Stimulated activated naive B cell treated with anti-CD40 and anti-IgM and Interleukin-4, amounts not matched to agents 10 μg/mL and 1 μg/mL and 100 μg/mL, for 72 hours (primary cell): ENCODE results near the gene MAML2.

Experiments
- ATAC-seq, 2 donors: fragments of 150-1000 bp; cut with Tn5 transposase; replicated peaks; 2 replicates each; pipeline ENCODE4 v1.10.0; 2021; ENCODE audit warnings: moderate library complexity in 1 of 2
- DNase-seq: peaks from one replicate; pipeline ENCODE4 v3.0.0; 2021
- H3K27ac Mint-ChIP-seq: one replicate; pipeline ENCODE4 v1.8.0; 2022; ENCODE audit warnings: mild to moderate bottlenecking, mixed read lengths
- H3K27me3 Mint-ChIP-seq, 2 donors: one replicate each; pipeline ENCODE4 v1.8.0; 2022; ENCODE audit warnings: mixed read lengths in 2 of 2
- H3K36me3 Mint-ChIP-seq, 2 donors: one replicate each; pipeline ENCODE4 v1.8.0; 2022; ENCODE audit warnings: mixed read lengths in 2 of 2, mild to moderate bottlenecking in 1 of 2
- H3K4me1 Mint-ChIP-seq, 2 donors: one replicate each; pipeline ENCODE4 v1.8.0; 2022; ENCODE audit warnings: mixed read lengths in 2 of 2, mild to moderate bottlenecking in 1 of 2
- H3K4me3 Mint-ChIP-seq, 2 donors: one replicate each; pipeline ENCODE4 v1.8.0; 2022; ENCODE audit warnings: mild to moderate bottlenecking in 2 of 2, mixed read lengths in 2 of 2, moderate library complexity in 1 of 2
- H3K9me3 Mint-ChIP-seq, 2 donors: one replicate each; pipeline ENCODE4 v1.8.0; 2022; ENCODE audit warnings: mixed read lengths in 2 of 2, mild to moderate bottlenecking in 1 of 2

MAML2 gene

DNA sequence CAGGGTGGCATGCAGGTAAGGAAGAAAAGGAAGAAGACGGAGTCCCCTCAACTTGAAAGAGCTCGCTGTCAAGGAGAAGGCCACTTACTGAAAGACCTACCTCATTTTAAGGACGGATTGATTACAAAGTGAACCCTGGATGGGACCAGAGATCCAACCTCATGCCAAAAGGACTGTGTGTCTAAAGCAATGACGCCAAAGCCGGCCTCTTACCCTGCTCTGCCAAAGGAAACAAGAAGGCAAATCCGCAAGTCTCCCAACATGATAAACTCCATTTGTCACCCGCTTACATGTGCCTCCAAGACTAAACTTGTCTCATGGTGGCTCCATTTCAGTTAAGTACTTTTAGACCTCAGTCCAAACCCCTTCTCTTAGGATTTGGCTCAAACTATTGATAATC lies 270.4 kb downstream of the MAML2 start:
- DNase-seq: no peak
- Mint-ChIP-seq H3K9me3 (no peaks in the 10 kb centered on the region), H3K27ac (no peak overlapping the region), H3K4me3 (no peak overlapping the region), H3K36me3 (peaks cover 3 to 16% of the 10 kb centered on the region in 2 donors), H3K4me1 (peaks cover 43 to 79% of the 10 kb centered on the region in 2 donors), H3K27me3 (no peaks in the 10 kb centered on the region)
- no peak for ATAC-seq

DNA sequence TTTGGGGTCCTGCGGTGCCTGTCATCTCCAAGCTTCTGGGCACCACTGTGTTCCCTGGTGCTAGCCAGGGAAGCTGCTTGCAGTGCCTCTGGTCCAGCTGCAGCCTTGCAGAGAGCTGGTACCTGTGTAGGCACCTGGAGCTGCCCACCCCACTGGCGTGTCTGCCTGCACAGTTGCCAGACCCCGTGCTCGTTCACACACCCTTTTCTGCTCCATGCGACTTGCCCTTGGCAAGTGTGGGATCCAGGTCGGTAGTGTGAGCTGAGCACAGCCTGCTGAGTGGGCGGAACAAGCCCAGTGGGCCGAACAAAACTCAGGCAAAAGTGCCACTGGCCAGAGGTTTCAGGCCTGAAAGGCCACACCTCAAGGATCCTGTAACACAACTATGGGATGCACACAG lies 272.5 kb downstream of the MAML2 start:
- Mint-ChIP-seq H3K9me3 (no peaks in the 10 kb centered on the region), H3K4me1 (peaks cover 47 to 80% of the 10 kb centered on the region in 2 donors), H3K27me3 (no peaks in the 10 kb centered on the region), H3K27ac (no peak overlapping the region), H3K4me3 (no peak overlapping the region), H3K36me3 (peaks cover 3 to 14% of the 10 kb centered on the region in 2 donors)
- no peak for ATAC-seq
- DNase-seq: no peak

DNA sequence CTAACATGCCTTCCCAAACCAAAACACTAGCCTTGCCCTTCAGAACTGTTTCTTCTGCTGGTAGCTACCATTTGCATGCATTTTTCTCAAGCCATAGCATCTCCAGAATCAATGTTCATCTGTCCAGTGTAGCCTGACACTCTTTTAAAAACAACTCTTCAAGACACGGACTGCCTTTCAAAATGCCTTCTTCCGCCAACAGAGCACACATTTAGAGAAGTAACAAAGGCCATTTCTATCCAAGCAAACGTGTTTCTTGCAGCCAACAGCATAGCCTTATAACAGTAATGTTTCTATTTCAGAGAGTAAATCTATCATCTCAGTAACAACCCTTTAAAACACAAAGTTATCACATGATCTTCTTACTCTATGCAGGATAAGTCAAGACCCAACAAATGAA lies 275.8 kb downstream of the MAML2 start:
- peaks cover 40 to 69% of the 10 kb centered on the region in 2 donors for H3K4me1 Mint-ChIP-seq
- H3K4me3 Mint-ChIP-seq: no peak overlapping the region

DNA sequence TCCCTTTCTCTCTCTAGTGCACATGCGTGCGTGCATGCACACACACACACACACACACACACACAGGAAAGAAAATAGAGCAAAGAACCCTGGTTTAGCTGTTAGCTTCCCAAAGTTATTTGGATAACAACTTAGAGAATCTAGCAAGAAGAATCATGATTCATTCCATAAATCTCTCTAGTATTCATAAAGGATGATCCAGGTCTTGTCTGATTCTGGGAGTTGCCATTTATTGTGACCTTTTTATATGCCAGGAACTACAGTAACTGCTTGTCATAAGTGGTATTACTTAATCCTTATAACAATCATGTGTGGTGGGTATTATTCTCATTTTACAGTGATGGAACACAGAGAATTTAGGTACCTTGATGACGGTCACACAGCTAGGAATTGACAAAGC lies 277.6 kb downstream of the MAML2 start:
- peaks cover 3 to 6% of the 10 kb centered on the region in 2 donors for H3K36me3 Mint-ChIP-seq
- DNase-seq (no peak), ATAC-seq (no peak)
- H3K27ac Mint-ChIP-seq: no peak overlapping the region
- no peak overlapping the region for H3K4me3 Mint-ChIP-seq
- no peaks in the 10 kb centered on the region for H3K27me3 Mint-ChIP-seq
- H3K4me1 Mint-ChIP-seq: peaks cover 46 to 62% of the 10 kb centered on the region in 2 donors
- no peaks in the 10 kb centered on the region for H3K9me3 Mint-ChIP-seq

More for the DNA sequence above, 275.8 kb downstream of the MAML2 start:
- ATAC-seq (no peak), DNase-seq (no peak)
- H3K9me3 Mint-ChIP-seq: no peaks in the 10 kb centered on the region
- no peak overlapping the region for H3K27ac Mint-ChIP-seq
- peaks cover 3 to 8% of the 10 kb centered on the region in 2 donors for H3K36me3 Mint-ChIP-seq
- no peaks in the 10 kb centered on the region for H3K27me3 Mint-ChIP-seq

DNA sequence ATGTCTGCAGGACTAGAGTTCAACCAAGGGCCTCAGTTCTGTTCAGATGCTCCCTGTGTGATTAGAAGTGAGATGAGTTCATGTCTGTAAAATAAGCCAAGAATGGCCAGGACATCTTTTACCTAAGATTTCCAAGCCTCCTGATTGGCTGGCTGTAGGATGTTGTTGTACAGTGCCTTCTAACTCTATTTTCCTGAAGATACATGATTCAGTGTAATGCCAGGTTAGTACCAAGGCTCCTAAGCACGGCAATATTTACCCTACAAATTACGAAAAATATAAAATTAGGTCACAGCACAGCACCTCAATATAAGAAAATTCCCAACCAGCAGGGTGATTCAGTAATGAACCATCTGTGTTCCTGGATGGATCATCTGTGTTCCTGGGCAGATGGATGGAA lies 279.1 kb downstream of the MAML2 start:
- H3K27ac Mint-ChIP-seq: no peak overlapping the region

DNA sequence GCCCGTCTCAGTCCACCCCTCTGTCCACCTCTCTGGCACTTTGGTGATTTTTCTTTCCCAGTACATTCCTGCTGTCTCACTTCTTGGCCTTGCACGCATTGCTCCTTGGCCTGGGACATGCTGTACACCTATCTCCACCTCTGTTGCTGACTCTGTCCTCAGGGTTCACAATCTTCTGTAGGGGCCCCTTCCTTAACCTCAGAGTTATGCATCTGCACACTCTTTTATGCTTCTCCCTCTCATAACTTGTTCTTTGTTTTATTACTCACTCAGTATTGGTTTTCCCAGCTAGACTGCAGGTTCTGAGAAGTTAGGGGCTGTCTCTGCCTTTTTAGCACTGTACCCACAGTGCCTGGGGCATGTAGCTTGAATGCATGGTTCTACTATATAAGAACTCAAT lies 279.9 kb downstream of the MAML2 start:
- Mint-ChIP-seq H3K4me3 (no peak overlapping the region), H3K9me3 (no peaks in the 10 kb centered on the region), H3K36me3 (peaks cover 6 to 16% of the 10 kb centered on the region in 2 donors), H3K27me3 (no peaks in the 10 kb centered on the region), H3K4me1 (peaks cover 38 to 47% of the 10 kb centered on the region in 2 donors), H3K27ac (no peak overlapping the region)
- DNase-seq: no peak
- ATAC-seq: no peak

More for the DNA sequence above, 279.1 kb downstream of the MAML2 start:
- Mint-ChIP-seq H3K36me3 (peaks cover 8 to 12% of the 10 kb centered on the region in 2 donors), H3K4me1 (peaks cover 44 to 56% of the 10 kb centered on the region in 2 donors), H3K9me3 (no peaks in the 10 kb centered on the region), H3K27me3 (no peaks in the 10 kb centered on the region), H3K4me3 (no peak overlapping the region)
- ATAC-seq (no peak), DNase-seq (no peak)

DNA sequence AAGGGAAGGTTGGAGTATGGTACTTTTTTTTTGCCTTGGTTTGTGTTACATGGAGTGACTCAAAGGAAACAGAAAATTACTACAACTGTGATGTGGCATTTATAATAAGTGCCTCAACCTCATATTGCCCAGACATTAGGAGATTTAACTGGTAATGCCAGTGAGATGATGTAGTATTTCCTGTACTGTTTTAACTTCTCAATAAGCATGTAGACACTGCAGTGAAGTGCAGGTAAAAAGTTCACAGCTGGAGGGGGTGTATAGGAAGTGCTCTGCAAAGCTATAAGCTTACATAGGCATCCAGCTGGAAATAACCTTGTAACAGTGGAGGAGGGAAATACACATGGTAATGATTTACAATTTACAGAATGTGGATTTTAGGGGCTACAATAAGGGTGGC lies 280.9 kb downstream of the MAML2 start:
- no peak overlapping the region for H3K4me3 Mint-ChIP-seq
- H3K27ac Mint-ChIP-seq: peak overlapping the region; percentile 74
- ATAC-seq: peak; percentile 93
- DNase-seq: no peak
- peaks cover 35 to 42% of the 10 kb centered on the region in 2 donors for H3K4me1 Mint-ChIP-seq
- peaks cover 7 to 22% of the 10 kb centered on the region in 2 donors for H3K36me3 Mint-ChIP-seq
- no peaks in the 10 kb centered on the region for H3K27me3 Mint-ChIP-seq
- no peaks in the 10 kb centered on the region for H3K9me3 Mint-ChIP-seq

DNA sequence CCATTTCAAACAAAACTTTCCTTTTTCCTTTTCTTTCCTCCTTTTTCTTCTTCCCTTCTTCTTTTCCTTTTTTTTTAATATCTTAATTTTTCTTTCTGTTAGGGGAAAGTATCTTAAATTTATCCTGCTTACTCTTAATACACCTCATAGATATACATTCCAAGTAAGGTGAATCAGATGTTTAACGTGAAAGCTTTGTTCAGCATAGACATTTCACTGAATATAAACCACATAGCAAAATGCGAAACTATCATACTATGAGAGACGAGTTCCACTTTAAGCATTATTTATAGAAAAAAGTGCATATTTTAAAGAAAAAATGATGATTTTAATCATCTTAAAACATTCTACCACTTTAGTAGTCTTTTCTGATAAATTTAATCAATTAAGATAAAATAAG lies 281.3 kb downstream of the MAML2 start:
- DNase-seq: no peak
- no peak overlapping the region for H3K27ac Mint-ChIP-seq
- no peaks in the 10 kb centered on the region for H3K27me3 Mint-ChIP-seq
- ATAC-seq: no peak
- no peaks in the 10 kb centered on the region for H3K9me3 Mint-ChIP-seq
- no peak overlapping the region for H3K4me3 Mint-ChIP-seq
- peaks cover 32 to 40% of the 10 kb centered on the region in 2 donors for H3K4me1 Mint-ChIP-seq
- peaks cover 7 to 24% of the 10 kb centered on the region in 2 donors for H3K36me3 Mint-ChIP-seq

DNA sequence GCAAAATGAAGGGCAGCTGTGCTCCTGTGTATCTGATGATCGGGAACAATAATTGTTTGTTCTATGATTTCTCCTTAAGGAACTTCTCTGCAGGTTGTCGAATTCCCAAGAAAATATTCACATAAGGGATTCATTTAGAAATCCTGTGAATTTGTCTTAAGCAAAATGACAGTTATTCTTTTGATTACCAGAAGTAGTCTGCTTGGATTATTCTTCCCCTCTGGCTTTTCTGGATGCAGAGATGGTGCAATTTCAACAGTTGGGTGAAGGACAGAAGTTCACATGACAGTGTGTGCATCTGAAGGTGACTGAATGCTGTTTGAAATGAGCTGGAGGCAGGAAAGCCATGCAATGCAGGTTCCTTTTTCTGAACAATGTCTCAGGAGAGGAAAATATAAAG lies 281.9 kb downstream of the MAML2 start:
- Mint-ChIP-seq H3K27ac (no peak overlapping the region), H3K4me1 (peaks cover 33 to 40% of the 10 kb centered on the region in 2 donors), H3K27me3 (no peaks in the 10 kb centered on the region), H3K4me3 (no peak overlapping the region), H3K9me3 (no peaks in the 10 kb centered on the region), H3K36me3 (peaks cover 7 to 24% of the 10 kb centered on the region in 2 donors)
- ATAC-seq (no peak), DNase-seq (no peak)

DNA sequence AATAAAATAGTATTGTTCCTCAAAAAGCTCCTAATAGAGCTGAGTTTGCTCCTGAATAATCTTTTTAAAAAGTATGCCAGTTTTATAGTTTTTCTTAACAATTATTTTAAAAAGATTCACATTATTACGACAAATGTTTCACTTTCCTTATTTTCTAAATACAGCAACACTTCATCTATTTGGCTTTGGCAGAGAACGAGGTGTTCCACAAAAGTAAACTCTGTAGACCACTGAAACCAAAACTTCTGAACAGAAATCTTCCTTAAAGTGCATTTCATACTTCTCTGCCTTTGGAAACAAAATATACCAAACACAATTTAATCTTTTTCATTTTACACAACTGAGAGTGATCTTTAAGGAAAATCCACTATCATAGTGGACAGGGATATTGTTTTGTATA lies 285.5 kb downstream of the MAML2 start:
- Mint-ChIP-seq H3K27ac (no peak overlapping the region), H3K9me3 (no peaks in the 10 kb centered on the region), H3K4me1 (peaks cover 38 to 59% of the 10 kb centered on the region in 2 donors), H3K4me3 (no peak overlapping the region), H3K27me3 (no peaks in the 10 kb centered on the region), H3K36me3 (peaks cover 14 to 29% of the 10 kb centered on the region in 2 donors)
- DNase-seq (no peak), ATAC-seq (no peak)

DNA sequence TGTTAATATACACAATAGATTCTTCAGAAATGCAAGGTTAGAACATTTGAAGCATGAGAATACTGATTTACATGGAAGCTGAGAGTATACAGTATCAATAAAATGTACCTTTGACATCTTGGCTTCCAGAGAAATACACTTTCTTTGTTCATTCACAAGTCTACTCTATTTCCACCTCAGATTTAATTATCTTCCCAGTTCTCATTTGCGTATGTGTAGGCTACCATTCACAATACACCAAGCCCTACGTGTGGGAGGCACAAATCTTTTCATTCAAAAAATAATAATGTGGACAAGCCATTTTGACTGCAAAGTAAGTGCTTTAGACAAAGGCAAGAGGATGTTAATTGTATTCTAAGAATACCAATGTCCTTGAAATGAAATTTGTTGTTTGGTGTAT lies 286.4 kb downstream of the MAML2 start:
- no peak for DNase-seq
- no peaks in the 10 kb centered on the region for H3K27me3 Mint-ChIP-seq
- H3K4me1 Mint-ChIP-seq: peaks cover 39 to 62% of the 10 kb centered on the region in 2 donors
- ATAC-seq: no peak
- H3K27ac Mint-ChIP-seq: no peak overlapping the region
- H3K9me3 Mint-ChIP-seq: no peaks in the 10 kb centered on the region
- H3K36me3 Mint-ChIP-seq: peaks cover 14 to 29% of the 10 kb centered on the region in 2 donors
- H3K4me3 Mint-ChIP-seq: no peak overlapping the region

DNA sequence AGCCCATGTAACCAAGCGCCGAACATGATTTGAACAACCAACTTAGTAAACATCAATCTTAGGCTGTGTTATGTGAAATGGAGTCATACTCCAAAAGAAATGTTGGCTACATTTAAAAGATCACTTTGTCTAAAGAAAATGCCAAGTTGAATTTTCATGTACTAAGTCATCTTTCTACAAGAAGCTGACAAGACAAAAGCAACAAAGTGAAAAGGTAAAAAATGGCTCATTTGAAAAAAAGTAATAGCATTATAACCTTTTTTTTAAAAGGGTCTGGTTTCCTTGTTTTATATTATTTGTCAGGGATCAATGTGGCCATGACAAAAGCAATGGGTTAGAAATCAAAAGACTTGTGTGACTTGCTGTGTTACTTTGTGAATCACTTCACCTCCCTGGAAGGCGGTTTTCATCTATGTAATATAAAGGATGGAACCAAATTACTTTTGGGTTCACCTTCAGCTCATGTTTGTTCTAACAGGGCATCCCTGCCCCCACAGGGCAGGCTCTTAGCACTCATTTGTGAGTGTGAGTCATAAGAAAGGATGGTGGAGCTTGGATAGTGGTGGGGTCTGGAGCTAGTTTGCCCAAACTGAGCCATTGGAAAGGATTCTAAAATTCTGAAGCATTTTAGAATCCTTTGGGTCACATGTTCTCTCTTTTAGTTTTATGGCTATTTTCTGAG lies 287.1 kb downstream of the MAML2 start:
- H3K27ac Mint-ChIP-seq: no peak overlapping the region
- DNase-seq (no peak), ATAC-seq (no peak)
- H3K4me1 Mint-ChIP-seq: peaks cover 34 to 62% of the 10 kb centered on the region in 2 donors
- peaks cover 14 to 29% of the 10 kb centered on the region in 2 donors for H3K36me3 Mint-ChIP-seq
- H3K4me3 Mint-ChIP-seq: no peak overlapping the region
- no peaks in the 10 kb centered on the region for H3K27me3 Mint-ChIP-seq
- no peaks in the 10 kb centered on the region for H3K9me3 Mint-ChIP-seq

DNA sequence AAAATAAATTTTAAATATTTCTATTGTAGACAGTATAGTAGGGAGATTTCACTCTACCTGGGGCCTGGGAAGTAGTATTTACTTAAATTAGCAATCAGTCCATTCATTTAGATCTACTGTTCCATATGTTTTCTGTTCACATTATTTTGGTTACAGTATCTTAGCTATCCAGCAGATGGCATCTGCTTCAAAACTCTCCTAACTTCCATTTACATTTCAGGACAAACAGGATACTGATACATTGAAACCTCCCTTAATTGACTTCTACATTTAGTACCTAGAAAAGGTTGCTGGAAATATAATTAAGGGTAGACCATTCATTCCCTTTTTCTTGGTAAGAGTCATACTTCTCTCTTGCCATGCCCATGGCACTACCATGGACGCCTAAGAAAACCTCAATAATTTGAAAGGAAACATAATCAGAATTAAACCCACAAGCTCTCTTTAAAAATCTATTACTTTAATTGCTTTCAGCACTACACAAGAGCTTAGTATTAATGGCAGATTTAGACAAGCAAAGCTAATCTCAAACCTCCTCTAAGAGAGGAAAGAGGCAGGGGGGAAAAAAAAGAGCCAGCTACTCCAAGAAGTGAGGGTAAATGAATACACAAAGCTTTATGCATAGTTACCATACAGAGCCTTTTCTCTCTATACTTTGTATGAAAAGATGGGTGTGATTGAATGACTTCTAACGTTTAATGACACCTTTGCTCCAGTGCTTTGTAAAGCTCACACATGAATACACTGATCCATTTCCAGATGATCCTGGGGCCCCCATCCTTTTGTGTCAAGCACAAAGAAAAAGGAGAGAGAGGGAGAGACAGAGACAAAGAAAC lies 287.9 kb downstream of the MAML2 start:
- Mint-ChIP-seq H3K27me3 (no peaks in the 10 kb centered on the region), H3K36me3 (peaks cover 16 to 25% of the 10 kb centered on the region in 2 donors), H3K9me3 (no peaks in the 10 kb centered on the region), H3K27ac (peak overlapping the region; percentile 80), H3K4me1 (peaks cover 41 to 70% of the 10 kb centered on the region in 2 donors), H3K4me3 (no peak overlapping the region)
- ATAC-seq (no peak), DNase-seq (no peak)

DNA sequence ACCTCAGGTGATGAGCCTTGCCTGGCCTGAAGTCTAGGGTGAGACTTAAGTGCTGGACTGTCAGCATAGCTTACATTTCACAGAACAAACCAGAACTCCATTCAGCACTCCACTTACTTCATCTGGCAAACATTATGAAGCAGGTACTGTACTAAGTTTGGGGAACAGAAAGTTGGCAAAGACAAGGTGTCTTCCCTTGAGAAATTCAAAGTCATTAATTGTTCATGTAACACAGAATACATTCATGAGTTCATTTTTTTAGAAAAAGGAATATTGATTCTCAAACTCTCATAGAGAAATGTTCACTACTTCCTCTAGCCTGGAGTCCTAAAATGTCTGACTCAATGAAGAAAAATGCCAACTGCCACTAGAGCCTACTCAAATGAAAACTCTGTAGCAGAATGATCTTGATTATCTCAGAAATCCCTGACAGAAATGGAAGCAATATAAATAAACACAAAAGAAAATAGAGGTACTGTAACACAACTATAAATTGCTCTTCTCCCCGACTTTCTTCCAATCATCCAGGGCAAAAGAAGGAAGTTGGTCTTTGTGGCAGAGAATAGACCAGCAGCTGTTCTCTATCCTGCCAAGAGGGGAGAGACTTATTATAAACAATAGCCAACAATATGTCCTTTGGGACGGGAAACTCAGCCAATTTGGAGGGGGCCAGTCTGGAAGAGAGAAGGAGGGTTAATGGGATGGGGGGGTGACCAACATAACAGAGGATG lies 289.9 kb downstream of the MAML2 start:
- Mint-ChIP-seq H3K9me3 (no peaks in the 10 kb centered on the region), H3K27ac (peak overlapping the region; percentile 66), H3K4me3 (peak overlapping the region; percentile 27 to 38), H3K27me3 (no peaks in the 10 kb centered on the region), H3K4me1 (peaks cover 41 to 73% of the 10 kb centered on the region in 2 donors), H3K36me3 (peaks cover 10 to 17% of the 10 kb centered on the region in 2 donors)
- no peak for DNase-seq
- peak; percentile 78 to 79 for ATAC-seq
